Measurements from ENCODE around the gene YKT6. TPM values are rescaled to one million over a fixed set of nuclear protein-coding genes. Genes with fewer than 3 reads are reported as not detected.

The YKT6 gene
- total and polyA plus RNA-seq, 2 donors (not counting 1 experiment from before 2014, with no cell fraction given), result 36.5 to 62.3 TPM

DNA sequence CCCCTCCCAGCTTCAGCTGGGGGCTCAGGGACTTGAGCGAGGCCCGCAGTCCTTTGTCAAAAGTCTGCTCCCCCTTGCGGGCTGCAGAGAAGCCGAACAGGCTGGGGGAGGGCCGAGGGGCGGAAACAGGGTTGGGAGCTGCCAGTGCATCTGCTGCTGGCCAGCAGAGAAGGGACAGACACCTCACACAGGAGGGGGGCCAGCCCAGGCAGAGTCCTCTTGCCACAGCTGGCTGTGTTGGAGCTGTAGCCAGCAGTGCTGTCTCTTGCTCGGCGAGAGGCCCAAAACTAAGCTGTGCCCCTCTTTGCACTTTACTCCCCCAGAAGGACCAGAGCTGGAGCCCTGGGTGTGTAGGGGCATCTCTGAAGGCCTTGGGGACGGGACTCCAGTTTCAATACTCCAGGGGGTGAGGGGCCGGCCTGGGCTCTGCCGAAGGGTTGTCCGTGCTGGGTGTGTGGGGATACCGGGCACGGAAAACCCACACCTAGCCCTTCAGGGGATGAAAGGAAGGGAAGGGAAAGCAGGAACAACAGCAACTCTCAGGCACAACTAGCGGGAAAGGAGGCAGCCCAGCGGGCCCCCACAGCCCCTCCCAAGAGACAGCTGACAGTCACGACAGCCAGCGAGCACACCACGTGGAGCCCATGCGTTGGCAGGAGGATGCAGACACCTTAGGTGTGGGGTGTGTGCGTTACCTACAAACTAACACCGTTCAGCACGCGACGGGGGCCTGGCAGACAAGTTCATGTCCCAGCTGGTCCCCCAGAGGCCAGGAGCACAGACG is 17.8 kb downstream of the YKT6 start:
- H3K4me3 ChIP-seq (ENCODE audit: control extremely low read depth in 1 of 5, extremely low read depth in 1 of 5, insufficient read depth in 1 of 5, low read depth in 2 of 5, low read length in 4 of 5), result no peak overlapping the region
- no peak overlapping the region for H3K9ac ChIP-seq (ENCODE audit: low read length)
- Mint-ChIP-seq H3K27ac (no peak overlapping the region), H3K4me3 (no peak overlapping the region), H3K9me3 (ENCODE audit: insufficient read depth) (no peaks in the 10 kb centered on the region), H3K4me1 (peaks cover 11% of the 10 kb centered on the region), H3K27me3 (no peaks in the 10 kb centered on the region)
- WGBS (ENCODE audit: insufficient coverage), result 85% methylated on average over 19 of the region's 26 CpGs
- no peaks in the 10 kb centered on the region for H4K20me1 ChIP-seq (ENCODE audit: control insufficient read depth, insufficient read depth, low read length, poor library complexity, severe bottlenecking)
- H3K27ac ChIP-seq (ENCODE audit: low read length in 2 of 2), result no peak overlapping the region
- no peaks in the 10 kb centered on the region for H3K27me3 ChIP-seq (replicated peaks in 1 of 4; ENCODE audit: control extremely low read depth in 1 of 4, control insufficient read depth in 3 of 4, insufficient read depth in 4 of 4, low read length in 3 of 4)
- TF ChIP-seq, protein P1, sequence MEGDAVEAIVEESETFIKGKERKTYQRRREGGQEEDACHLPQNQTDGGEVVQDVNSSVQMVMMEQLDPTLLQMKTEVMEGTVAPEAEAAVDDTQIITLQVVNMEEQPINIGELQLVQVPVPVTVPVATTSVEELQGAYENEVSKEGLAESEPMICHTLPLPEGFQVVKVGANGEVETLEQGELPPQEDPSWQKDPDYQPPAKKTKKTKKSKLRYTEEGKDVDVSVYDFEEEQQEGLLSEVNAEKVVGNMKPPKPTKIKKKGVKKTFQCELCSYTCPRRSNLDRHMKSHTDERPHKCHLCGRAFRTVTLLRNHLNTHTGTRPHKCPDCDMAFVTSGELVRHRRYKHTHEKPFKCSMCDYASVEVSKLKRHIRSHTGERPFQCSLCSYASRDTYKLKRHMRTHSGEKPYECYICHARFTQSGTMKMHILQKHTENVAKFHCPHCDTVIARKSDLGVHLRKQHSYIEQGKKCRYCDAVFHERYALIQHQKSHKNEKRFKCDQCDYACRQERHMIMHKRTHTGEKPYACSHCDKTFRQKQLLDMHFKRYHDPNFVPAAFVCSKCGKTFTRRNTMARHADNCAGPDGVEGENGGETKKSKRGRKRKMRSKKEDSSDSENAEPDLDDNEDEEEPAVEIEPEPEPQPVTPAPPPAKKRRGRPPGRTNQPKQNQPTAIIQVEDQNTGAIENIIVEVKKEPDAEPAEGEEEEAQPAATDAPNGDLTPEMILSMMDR (IDR thresholded peaks at IDR 0.05), result no peak
- TF ChIP-seq EZH2 (IDR thresholded peaks at IDR 0.05; ENCODE audit: borderline replicate concordance, insufficient read depth, low read depth, low read length, poor library complexity, severe bottlenecking), result no peak
- H2AFZ ChIP-seq (ENCODE audit: insufficient read depth, low read depth, low read length, poor library complexity, severe bottlenecking), result no peak overlapping the region
- no peak for ATAC-seq (ENCODE audit: low read depth)
- H3K36me3 ChIP-seq (replicated peaks in 1 of 2; ENCODE audit: control extremely low read depth in 1 of 2, control insufficient read depth in 1 of 2, extremely low read depth in 1 of 2, insufficient read depth in 2 of 2, low read length in 1 of 2), result peaks cover 0 to 3% of the 10 kb centered on the region in 2 experiments
- ChIA-PET POLR2A (interaction anchor here (0.7 kb wide), 1 partner anchor 81 kb away, joined by 6 read pairs; no protein-coding TSS in a partner anchor), CTCF (interaction anchor here (0.7 kb wide), 2 partner anchors 16 to 338 kb away, joined by 3 read pairs; no protein-coding TSS in a partner anchor)
- DNase-seq, result no peak
- no peaks in the 10 kb centered on the region for H3K9me3 ChIP-seq (ENCODE audit: control extremely low read depth in 1 of 3, control insufficient read depth in 2 of 3, insufficient read depth in 1 of 3, low read length in 2 of 3)
- peaks cover 0 to 10% of the 10 kb centered on the region in 2 donors for H3K4me1 ChIP-seq (ENCODE audit: control insufficient read depth in 2 of 2, insufficient read depth in 2 of 2, low read length in 2 of 2)
- H3K79me2 ChIP-seq (ENCODE audit: control insufficient read depth, insufficient read depth, low read length), result no peaks in the 10 kb centered on the region
- intact Hi-C loops (cut with micrococcal nuclease), result no loop called here
- no peak overlapping the region for H3K4me2 ChIP-seq (replicated peaks; ENCODE audit: low read depth, low read length, poor library complexity, severe bottlenecking)

Measured in B cell (primary cell).